Activated gamma-delta T cell treated with anti-CD3 and anti-CD28 coated beads, Interleukin-2, amount 50 U/mL, for 16 hours (primary cell): ENCODE data around the gene ATXN1.

Source experiments
- DNase-seq: peaks from one replicate; pipeline ENCODE4 v3.0.0-alpha.2; 2020; ENCODE audit warnings: low read depth

ATXN1 gene

DNA sequence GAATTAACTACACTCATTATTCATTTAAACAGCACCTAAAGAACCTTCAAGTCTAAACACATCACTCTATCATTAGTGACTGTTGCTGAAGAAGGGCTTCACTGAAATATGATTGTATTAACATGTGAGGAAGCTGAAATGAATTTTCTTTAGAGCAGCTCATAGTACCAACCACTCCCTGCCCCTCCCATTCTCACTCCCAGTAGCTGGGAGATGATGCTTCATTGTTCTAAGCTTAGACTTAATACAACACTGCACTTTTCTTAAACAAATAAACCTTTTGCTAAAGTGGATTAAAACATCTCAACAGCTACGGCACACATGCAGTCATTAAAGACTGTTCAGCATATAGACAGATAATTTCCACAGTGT lies 63.1 kb downstream of the ATXN1 start:
- DNase-seq, result no peak

DNA sequence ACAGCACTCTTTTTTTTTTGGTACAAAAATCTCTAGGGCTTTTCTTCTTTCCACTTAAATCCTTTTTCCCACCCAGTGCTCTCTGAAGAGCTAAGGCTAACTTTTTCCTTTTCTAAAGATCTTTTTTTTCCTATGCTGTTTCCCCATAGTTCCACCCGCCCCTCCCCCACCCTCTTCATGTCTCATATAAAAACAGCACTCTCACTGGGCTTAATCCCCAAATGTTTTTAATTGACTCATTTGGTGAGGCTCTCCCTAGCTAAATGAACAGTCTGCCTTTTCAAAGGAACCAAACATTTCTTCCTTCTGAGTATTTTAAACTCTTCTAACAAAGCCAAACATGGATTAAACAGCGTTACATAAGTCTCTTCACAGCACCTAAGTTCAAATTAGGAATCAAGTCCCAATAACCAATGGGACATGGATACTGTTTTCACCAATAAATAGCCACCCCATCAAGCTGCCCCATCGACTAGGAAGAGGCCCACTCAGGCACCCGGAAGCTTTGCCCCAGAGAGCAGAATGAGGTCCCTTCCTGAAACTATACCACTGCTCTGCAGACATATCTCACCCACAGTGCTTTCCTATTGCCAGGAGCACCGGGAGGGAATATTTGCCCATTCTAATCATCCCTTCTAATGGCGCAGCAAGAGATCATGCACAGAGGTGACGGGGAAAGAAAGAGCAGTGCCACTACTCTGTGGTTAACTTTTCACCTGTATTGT lies 63.7 kb downstream of the ATXN1 start:
- no peak for DNase-seq

DNA sequence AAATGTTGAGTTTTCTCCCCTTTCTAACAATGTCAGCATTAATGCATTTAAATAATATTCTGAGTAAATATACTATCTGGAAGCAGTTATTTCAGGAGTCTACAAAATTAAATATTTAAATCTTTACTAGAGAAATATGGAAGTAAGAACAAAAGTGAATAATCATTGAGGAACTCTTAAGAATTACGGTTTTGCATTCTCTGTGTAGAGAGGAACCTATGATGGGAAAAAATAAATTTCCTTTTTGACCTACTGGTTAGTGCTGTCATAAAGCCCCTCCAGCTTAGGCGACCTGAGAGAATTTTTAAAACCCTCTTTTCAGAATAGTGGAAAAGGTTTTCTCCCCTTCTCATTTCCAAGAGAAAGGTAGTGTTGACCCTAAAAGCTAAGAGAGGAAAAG lies 64.8 kb downstream of the ATXN1 start:
- no peak for DNase-seq

DNA sequence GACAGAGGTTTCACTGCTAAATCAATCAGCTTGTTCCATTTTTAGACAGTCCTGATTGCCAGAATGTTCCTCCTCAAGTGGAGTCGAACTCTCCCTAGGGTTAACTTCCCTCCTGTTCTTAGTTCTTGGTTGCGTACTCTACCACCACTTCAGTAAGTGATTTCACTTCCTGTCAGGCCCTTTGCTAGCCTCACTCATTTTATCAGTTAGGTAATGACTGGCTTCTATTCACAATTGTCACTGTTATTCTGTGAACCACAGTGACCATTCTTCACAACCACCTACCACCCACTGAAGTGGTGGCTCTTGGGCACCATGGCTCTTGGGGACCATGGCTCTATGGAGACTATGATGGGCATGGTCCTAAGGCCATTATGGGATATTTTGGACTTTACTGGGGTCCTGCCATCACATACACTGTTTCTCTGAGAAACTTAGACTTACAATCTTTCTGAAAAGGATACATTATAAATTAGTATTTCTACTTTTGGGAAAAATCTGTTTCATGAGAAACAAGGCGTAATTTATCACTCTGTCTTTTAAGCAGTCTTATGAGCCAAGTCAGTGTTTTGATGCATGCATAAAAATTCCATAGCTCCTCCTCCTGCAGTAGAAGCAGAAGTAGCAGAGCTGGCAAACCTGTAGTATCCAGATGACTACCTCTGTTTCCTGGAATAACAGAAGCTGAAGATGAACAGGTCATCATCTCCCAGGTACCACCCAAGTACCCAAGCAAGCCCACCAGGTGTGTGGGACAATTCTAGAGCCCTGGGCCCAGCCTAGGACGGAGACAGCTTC lies 66.3 kb downstream of the ATXN1 start:
- DNase-seq, result no peak

DNA sequence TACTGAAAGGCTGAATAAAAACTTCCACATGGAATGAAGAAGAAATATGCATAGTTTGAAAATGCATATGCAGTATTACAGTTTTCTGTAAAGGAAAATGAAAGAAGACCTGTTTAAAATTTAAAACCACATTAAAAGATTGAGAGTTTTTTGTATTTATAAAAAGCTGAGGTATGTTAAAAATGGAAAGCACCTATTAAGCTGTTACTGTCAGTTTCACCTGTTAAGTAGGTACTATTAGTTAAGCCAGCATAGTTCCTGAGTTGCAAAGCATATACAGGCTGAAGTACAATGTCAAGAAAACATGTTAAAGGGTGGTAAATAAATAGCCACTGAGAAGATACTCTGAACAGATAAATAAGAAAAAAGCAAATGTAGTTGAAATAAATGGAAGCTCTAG lies 69.9 kb downstream of the ATXN1 start:
- no peak for DNase-seq

DNA sequence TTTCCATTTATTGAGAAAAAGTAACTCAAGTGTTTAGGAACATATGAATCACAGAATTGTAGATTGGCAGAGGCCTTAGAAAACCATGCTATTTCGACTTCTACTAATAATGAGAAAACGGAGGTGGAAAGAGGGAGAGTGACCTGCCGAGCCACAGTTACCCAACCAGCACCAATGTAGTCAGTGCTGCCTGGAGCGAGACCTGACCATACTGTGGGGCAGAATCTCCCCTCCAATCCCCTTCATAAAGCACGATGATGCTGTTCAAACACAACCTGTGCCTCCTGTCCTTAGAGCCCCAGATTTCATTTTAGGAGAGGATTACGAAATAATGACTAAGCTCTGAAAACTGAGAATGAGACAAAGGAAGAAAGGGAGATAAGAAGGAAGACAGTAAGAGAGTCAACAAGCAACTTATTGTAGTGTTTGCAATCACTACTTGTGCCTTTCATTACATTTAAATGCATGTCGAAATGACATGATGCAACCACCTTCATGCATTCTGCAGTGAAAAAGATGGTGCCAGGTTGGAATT lies 70.6 kb downstream of the ATXN1 start:
- no peak for DNase-seq

DNA sequence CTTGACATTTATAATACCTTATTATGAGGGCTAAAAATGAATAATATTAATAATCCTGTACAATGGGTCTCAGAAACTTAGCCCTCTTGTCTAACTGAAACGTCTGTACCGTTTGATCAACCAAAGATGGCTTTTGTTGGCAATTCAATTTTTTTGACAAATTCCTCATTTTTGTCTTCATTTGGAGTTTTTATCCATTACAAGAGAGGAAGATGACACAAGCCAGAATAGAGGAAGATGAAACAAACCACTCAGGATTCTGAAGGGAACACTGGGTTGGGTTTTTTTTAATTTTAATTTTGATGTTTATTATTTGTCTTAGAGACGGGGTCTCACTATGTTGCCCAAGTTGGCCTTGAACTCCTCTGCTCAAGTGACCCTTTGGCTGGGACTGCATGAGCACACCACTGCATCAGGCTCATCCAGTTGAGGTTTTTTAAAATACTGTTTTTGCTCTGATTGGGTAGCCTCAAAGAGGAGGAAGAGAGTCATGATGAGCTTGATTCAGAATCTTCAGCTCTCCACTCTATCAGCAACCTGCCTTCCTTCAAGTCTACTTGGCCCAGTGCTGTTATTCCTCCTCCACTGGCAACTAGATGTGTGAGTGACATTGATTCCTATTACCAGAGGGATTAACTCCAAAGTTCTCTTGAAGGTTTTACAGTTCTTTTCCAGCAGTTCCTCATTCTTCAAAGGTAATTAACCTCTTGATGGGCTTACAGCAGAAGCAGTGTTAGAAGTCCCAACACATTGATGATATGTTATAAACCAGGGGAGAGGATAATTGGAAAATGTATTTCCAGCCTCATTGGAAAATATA lies 71.3 kb downstream of the ATXN1 start:
- no peak for DNase-seq

DNA sequence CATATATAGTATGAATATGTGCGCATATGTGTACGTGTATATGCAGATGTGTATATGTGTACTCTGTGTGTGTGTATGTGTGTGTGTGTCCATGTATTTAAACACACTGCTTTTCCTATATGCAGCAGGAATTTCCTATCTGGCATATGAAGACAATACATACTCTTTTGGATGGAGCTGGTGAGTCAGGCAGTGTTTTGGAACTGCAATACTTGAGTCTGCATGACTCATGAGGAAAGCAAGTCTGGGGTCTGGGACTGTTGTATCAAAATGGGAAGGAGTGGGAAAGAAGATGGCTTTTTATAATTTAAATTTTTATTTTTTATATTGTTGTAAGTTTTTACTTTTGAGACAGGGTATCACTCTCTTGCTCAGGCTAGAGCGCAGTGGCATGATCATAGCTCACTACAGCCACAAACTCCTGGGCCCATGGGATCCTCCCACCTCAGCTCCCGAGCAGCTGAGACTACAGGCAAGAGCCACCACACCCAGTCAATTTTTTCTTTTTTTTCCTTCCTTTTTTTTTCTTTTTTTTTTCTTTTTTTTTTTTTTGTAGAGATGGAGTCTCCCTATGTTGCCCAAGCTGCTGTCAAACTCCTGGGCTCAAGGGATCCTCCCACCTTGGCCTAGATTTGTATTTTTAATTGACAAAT lies 72.2 kb downstream of the ATXN1 start:
- no peak for DNase-seq

DNA sequence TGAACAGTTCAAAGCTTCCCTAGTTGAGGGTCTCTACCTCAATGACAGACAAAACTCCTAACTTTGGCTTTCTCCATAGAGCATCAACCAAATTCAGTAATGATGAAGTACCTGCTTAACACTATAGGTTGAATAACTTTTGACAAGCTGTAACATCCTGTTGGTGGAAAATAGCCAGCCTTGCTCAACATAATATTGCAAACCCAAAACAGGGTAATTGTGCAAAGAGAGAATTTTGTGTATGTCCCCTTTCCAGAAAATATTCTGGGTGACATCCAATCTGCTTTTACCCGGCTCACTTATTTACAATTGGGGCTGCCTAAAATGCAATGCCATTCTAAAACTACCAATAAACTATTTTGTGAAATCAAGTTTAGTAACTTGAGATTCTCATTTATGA lies 72.8 kb downstream of the ATXN1 start:
- DNase-seq, result no peak

DNA sequence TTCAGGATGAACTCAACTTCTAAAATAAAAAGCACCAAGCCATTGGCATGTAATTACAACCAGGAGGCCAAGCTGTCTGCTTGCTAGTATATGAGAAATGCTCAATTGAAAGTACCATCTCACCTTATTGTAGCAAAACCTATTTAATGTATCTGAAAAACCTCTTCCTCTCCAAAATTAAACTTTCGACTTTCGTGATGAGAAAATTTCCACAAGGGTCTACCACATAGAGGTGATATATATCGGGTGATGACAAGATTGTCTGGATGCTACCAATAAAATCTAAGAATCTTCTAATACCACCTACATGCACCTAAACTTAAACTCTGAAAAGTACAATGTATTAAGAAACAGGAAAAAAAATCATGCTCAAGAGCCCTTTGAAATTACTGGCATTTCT lies 74.2 kb downstream of the ATXN1 start:
- DNase-seq, result no peak

DNA sequence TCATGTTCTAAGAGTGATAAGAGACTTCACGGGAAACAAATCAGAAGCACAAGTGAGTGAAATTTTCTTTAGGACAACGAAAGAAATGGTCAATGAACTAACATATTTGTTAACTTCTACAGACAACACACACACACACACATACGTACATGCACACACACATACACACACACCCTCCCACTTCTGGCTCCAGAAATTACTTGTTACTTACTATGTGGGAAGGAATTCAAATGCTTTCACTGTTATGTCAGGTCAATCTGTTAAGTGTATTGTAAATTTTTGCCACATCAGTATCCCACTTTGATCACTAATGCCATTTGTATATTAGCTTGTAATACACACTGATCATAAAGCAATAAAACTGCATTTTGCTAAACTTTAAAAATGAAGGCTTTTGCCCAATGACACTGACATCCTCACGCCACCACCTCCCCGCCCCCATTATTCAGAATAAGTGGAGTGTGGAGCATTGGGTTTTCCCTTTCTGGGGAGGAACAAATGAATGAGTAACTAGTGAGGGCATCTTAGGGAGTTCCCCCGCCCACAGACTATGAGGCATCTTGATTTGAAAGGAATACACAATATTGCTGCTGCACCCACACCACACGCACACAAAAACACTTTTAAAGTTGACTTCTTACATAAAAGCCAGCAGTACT lies 76.2 kb downstream of the ATXN1 start:
- peak; percentile 84 for DNase-seq

DNA sequence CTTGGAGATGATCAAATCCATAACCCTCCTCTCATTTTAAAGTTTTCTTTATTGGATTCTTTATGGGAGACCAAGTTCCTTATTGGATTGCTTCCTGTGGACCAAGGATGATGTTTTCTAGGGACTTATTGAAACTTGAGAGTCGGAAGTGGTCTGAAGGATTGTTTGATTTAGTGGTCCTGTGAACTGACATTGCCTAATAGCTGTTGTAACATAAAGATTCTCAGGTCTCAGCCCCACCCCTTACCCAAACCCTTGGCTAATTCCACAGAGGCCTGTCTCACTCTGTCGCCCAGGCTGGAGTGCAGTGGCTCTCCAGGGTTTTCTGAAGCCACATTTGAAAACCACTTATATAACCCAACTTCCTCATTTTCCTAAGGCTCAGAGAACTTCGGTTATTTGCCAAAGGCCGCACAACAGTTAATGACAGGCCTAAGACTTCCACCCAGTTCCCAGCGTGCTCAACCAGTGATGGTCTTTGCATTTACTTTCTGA lies 77.0 kb downstream of the ATXN1 start:
- DNase-seq, result no peak

DNA sequence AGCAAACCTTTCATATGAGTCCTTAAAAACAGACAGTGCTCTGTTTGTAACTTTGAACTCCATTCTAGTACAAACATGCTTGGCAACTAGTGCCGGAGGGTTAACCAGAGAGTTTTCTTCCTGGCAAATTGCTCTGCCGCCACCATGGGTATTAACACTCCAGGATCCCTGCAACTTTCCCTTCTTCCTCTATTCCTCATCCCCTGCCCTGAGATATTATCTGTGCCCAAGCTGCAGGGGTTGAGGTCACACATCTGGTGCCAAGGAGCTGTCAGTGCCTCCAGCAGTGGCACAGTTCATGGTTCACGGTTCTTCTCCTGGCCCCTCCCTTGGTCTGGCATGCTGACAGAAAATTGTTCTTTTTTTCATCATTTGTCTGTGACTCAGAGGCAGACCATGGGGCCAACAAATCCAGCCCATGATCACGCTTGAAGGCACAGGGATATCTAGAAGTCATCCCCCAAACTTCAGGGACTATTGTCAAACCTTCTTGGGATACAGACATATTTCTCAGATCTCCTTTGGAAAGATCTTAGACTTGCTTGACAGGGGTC lies 77.5 kb downstream of the ATXN1 start:
- no peak for DNase-seq

DNA sequence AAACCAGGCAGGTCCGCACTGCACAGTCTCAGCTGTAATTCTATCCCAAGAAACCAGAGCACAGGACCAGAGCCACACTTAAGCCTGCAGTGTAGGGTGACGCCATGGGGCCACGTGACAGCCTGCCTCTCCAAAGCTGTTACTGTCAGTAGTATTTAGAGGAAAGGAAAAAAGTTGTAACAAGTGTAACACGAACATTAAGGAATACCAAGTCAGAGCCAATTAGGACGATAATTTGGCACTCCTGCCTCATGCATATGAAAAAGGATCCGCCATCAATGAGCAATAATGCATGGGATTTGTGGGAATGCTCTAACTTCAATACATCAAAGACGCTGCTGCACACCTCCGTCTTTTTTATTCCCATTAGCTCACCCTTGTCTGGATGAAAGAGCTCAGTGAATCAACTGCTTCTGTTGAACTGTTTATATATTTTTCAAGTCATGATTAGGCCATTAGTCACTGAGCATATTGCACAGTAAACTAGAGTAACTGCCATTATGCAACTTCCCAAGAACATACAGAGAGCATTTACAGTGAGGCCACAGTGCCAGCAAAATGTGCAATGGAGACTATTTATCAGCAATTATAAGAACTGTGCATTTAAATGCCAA lies 79.9 kb downstream of the ATXN1 start:
- DNase-seq, result no peak

DNA sequence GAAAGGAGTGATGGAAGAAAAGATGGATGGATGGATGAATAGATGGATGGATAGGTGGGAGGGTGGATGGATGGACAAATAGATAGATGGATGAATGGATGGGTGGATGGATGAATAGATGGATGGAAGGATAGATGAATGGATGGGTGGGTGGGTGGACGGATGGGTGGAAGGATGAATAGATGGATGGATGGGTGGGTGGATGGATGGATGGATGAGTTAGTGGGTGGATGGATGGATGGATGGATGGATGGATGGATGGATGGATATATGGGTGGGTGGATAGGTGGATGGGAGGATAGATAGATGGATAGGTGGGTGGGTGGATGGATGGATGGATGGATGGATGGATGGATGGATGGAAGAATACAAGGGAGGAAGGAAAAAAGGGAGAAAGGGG lies 82.2 kb downstream of the ATXN1 start:
- DNase-seq, result no peak

DNA sequence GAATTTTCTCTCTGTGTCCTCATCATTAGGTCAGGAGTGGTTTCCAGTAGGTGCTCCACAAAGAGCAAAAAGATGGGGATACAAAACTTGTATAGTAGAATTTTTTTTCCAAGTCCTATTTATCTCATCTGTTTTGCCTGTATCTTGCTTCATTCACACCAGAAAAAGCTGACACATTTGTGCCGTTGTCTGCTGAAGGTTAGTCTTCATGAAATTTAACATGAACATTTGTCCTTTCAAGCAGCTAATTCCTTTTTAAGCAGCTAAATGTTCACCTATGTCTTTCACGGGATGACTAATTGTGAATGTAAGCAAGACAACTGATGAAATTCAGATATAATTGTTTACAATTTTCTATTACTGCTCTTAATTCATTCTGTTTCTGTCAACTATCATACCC lies 83.8 kb downstream of the ATXN1 start:
- DNase-seq, result no peak

DNA sequence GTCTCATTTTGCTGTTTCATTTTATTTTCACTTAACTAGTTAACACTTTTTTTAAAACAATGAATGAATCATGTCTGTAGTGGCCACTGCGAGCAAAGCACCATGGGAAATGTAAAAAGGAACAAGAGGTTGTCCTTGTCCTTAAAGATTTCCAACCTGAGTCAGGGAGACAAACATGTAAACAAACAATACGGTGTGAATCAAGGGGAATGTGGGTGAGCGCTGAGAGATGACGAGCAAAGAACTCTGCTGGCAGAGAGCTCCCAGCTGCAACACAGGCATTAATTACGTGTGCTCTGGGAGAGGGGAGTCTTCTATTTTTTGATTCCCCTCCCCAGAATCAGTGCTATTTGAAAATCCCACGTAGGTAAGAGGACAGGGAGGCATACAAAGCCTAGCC lies 84.3 kb downstream of the ATXN1 start:
- no peak for DNase-seq

DNA sequence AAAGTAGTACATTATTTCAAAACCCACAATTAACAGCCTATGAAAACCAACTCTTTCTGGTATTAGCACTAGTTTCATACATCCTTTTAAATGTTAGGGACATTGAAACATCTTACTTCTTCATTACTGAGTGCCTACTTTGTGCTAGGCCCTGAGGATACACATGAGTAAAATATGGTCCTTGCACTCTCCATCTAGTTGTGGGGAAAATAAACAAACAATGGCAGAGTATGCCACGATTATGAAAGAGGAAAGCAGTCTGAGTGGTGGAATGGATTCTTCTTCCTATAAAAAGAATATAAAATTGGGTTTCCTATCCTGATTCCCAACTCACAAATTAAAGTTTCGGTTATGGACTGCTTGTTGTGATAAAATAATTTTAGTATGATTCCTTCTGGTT lies 84.9 kb downstream of the ATXN1 start:
- DNase-seq, result no peak

DNA sequence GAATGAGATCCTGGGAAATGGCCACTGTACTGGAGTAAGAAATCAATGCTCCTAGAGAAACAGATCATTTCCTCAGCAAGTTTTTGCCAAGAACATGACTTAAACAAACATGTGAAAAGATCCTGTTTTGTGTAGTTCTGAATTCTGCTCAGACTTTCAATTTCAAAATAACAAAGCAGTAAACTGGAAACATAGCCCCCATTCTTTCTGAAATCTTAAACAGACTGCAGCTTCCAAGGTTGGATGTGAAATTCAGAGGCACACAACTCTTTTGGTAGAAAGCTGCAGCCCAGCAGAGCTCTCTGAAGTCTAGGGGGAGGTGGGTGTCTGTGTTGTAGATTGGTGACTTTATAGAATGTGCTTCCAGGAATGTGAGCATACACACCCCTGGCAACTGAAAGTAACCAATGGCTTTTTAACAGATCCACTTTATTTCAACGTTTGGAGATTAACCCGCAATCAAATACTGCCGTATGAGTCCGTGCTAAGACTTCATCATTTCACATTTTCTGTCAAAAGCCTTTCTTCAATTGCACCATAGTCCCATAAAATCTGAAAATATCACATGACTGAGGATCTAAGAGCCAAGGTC lies 86.4 kb downstream of the ATXN1 start:
- DNase-seq, result no peak
